Suppressor macrophage (primary cell): ENCODE measurements around the gene NBAS.

Source experiments
- DNase-seq, 4 experiments: peaks; one replicate each; pipeline ENCODE4 v3.0.0-alpha.2; 2020 to 2022

The NBAS gene

DNA sequence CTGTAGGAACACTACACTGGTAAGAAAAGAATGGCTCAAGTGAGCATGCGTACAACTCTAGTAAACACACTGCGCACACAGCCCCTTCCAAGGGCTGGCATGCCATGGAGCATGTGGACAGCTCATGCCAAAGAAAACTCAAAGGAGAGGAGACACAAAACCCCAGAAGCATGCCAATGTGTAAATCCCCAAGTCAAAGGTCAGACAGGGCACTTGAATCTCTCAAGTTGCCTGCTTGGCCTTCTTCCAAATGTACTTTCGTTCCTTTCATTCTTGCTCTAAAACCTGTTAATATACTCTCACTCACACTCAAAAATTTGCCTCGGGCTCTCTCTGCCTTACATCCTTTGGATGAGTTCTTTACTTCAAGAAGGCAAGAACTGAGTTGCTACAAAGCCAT, 365.3 kb downstream of the NBAS start:
- no peak for DNase-seq

- no peak for DNase-seq
Observed at GRCh38 chr2:15191789-15192188, 369.3 kb downstream of the NBAS start.

- no peak for DNase-seq
Observed at GRCh38 chr2:15189216-15189615, 371.9 kb downstream of the NBAS start.

DNA sequence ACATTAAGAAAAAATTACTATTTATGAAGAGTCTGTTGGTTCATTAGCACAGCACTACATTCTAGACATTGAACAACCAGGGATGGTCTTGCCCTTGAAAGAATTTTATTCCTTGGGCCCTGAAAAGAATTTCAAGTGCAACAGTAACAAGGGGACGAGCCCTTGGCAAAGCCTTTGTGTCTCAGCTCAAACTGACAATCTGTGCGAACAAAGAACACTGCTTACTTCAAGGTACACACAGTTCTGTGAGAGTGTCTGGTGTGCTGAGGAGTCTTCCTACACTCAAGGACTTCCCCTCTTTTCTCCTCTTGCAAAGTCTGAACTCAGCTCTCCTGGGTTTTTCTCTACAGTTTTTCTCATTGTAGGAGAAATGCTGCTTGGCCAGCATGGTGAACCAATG, 373.4 kb downstream of the NBAS start:
- no peak for DNase-seq

- DNase-seq: no peak
Observed at GRCh38 chr2:15186118-15186517, 375.0 kb downstream of the NBAS start.

- no peak for DNase-seq
Observed at GRCh38 chr2:15184491-15184890, 376.6 kb downstream of the NBAS start.

DNA sequence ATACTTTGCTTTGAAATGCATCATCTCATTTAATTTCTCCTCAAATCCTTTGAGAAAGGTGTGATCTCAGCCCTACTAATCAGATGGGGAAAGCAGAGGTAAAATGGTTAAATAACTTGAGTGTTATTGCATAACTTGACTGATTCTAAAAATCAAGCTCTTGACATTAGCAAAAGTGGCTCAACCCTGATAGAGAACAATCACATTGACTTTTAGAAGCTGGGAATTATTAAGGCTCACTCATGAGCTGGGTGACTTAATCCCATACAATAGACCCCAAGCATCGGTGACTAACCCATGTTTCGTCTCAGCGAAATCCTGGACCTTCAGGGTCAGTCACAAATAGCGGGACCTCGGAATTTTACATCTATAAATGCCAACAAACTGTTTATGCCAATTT, 378.9 kb downstream of the NBAS start:
- no peak for DNase-seq

DNA sequence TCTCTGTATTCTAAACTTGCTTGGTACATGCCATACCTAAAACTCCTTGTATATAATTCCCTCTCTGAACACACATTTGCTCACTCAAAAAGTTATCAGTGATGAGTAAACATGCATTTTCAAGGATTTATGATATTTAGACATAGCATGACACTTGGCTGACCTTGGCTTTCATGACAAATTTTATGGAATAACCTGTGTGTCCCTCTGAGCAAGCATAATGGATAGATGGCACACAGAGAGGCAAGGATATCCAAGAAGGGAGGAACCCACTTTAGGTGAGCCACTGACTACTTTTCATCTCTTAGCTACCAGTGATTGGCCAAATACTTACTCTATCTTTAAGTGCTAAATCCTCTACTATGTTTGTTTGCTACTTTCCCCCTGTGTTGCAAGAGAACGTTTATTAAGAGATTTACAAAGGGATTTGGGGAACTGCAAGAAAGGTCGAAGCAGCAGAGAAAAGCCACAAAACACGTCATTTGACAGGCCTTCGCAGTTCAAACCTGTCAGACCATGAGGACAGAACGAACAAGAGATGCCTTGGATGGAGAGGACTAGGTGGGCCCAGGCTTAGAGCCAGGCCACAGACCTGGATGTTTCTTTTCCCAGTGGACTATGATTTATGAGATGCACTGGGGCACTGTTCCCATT, 379.9 kb downstream of the NBAS start:
- no peak for DNase-seq

GRCh38 chr2:15180379-15180778, 380.8 kb downstream of the NBAS start:
- no peak for DNase-seq

- DNase-seq: no peak
Observed at GRCh38 chr2:15178946-15179345, 382.2 kb downstream of the NBAS start.

GRCh38 chr2:15177103-15177502, 384.0 kb downstream of the NBAS start:
- DNase-seq: no peak

DNA sequence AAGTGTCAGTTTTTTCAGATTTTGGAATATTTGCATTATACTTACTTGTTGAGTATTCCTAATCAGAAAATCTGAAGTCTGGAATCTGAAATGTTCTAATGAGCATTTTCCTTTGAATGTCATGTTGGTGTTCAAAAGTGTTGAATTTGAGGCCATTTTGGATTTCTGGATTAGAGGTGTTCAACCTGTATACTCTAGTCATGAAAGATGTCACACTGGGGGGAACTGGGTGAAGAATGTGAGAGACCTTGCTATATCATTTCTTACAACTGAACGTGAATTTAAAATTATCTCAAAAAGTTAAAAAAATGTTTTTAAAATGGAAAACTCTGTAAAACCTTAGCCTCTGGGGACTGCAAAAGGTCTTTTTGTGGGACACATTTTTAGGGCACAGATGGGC, 384.5 kb downstream of the NBAS start:
- DNase-seq: no peak

DNA sequence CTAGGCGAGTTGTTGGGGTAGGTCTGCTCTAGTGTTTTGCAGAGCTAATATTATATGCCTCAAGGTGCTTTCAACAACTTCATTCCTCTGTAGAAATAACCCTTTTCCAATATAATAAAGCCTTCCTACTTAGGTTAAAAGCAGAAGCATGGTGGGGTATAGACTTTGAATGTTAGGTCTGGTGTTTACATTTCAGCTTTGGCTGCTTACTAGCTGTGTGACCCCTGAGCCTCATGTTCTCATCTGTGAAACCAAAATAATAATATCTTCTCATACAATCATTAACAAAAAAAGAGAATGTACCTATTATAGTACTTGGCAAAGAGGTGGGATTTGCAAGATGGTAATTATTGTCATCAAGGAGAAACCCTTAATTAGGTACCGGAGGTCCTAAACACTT, 386.6 kb downstream of the NBAS start:
- no peak for DNase-seq

- DNase-seq: no peak
Observed at GRCh38 chr2:15173501-15173900, 387.6 kb downstream of the NBAS start.

- no peak for DNase-seq
Observed at GRCh38 chr2:15172825-15173224, 388.3 kb downstream of the NBAS start.

DNA sequence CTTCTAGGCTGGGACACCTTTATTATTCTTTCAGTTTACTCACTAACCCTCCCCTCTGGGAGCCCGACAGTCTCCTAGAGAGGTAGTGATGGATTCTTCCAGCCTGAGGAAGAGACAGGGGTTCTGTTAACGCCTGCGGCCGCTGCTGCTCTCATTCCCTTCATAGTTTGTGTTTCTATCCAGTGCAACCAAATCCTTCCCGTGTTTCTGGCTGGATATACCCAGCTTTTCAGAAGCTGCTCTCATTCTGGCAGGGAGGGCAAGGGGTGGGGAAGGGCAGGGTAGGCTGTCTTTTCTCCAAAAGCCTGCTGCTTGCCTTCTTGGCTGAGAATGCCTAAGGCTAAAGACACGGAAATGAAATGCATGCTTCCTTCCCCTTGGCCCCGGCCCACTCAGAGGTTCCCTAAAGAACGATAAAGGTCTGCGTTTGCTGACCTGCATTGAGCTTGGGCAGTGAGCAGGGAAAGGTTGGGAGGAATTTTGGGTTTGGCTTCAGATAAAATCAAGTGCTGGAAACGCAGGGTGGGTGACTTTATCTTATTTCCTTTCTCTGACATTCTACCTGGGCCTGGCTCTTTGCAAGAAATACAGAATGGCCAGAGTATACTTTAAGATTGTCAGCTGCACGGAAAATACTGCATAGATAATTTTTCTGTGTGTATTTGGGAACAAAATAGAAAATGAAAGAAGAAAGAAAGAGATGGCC, 390.9 kb downstream of the NBAS start:
- no peak for DNase-seq

DNA sequence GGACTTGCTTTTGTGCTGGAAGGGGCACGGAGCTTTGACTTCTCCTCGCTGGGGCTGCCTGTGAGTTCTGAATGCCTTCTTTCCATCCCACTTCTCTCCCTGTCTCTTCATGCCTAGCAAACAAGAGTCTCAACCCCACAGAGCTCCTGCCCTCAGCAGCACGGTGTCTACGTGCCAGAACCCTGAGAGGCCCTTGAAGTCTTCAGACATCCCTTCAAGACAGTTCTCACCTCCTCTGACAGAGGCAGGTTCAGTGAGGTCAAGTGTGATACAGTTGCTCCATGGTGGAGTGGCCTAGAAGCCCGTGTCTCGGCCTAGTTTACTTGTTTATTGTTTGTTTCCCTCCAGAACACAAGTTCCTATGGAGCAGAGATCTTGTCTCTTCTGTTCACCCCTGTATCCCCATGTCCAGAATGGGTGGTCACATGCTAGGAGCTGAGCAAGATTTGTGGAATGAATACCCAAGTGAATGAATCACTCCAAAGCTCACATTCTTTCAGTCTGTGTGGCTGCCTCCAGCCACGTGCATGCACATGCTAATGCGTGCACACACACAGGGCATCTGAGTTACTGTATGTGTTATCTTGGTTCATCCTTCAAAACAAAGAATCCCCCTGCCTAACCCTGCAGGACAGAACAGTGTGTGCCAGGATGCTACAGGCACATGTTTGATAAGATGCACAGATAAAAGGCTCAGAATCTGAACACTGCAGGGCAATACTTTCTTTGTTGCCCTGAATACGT, 391.6 kb downstream of the NBAS start:
- DNase-seq: no peak

- DNase-seq: no peak
Observed at GRCh38 chr2:15168116-15168515, 393.0 kb downstream of the NBAS start.

GRCh38 chr2:15166878-15167277, 394.3 kb downstream of the NBAS start:
- no peak for DNase-seq

GRCh38 chr2:15163326-15163725, 397.8 kb downstream of the NBAS start:
- no peak for DNase-seq

- no peak for DNase-seq
Observed at GRCh38 chr2:15162620-15163019, 398.5 kb downstream of the NBAS start.

- DNase-seq: no peak
Observed at GRCh38 chr2:15160201-15160991, 400.7 kb downstream of the NBAS start.

DNA sequence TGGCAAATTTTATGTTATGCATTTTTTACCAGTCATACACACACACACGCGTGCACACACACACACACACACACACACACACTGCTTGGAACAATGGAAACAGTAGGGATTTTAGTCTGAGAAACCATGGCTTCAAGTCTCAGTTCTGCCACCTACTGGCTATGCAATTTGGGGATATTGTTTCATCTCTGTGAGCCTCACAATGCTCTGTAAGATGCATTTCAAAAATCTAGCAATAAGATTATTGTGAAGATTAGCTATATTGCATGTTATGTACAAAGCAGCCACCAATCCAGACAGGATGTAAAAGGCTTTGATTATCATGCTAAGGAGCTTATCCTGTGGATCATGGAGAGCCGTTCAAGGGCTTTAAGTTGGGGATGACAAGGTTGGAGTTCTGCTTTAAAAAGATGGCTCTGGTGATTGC, 401.4 kb downstream of the NBAS start:
- DNase-seq: peak; percentile 35 to 53 (median 44)
